HG02678 (cell line): Measurements from ENCODE around the gene PGM1.
A peak's percentile ranks its signal among the peaks of the same experiment; 100 is the strongest.
"Not testable (repeated sequence)": the region's sequence is repeated elsewhere in the genome, so short reads cannot be mapped to it uniquely, and the experiment has no call there.

Experiments used
- ATAC-seq: cut with Tn5 transposase; IDR thresholded peaks from one replicate; pipeline ENCODE4 v1.9.1; 2021; ENCODE audit warnings: mild to moderate bottlenecking, moderate library complexity; ENCODE audit not compliant: unreplicated experiment

PGM1 gene

DNA sequence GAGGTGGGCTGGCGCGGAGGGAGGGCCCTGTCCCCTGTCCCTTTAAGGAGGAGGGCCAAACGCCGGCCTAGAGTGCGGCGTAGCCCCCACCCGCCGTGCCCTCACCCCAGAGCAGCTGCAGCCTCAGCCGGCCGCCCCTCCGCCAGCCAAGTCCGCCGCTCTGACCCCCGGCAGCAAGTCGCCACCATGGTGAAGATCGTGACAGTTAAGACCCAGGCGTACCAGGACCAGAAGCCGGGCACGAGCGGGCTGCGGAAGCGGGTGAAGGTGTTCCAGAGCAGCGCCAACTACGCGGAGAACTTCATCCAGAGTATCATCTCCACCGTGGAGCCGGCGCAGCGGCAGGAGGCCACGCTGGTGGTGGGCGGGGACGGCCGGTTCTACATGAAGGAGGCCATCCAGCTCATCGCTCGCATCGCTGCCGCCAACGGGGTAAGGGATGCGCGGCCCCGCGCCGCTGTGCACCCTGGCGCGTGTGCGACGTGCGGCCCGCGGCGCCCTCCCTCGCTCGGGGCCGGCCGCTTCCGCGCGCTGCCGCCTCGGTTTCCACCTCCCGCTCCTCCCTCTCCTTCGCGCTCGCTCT, at the start of gene PGM1:
TSS of gene PGM1 (plus strand) at position 109 of the 583 bp plus-strand sequence. CDS start at position 187, 78 bp downstream.
- peak; percentile 73 for ATAC-seq

GRCh38 chr1:63545780-63546179, 47.4 kb upstream of the PGM1 start:
- no peak for ATAC-seq

GRCh38 chr1:63547621-63548294, 45.5 kb upstream of the PGM1 start:
- ATAC-seq = no peak

GRCh38 chr1:63548303-63548702, 44.9 kb upstream of the PGM1 start:
- no peak for ATAC-seq

GRCh38 chr1:63548877-63549276, 44.3 kb upstream of the PGM1 start:
- no peak for ATAC-seq

DNA sequence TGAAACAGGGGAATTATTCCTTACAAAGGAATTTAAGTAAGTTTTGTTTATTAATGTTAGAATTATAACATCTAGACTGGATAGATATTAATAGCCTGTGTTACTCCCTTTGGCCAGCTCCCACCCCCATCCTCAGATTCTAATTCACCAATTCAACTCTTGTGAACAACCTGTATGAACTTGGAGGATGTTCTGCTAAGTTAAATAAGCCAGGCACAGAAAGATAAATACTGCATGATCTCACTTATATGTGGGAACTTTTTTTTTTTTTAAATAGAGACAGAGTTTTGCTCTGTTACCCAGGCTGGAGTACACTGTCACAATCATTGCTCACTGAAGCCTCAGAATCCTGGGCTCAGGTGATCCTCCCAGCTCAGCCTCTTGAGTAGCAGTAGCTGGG, 37.7 kb upstream of the PGM1 start:
- ATAC-seq = no peak

GRCh38 chr1:63557365-63557987, 35.7 kb upstream of the PGM1 start:
- no peak for ATAC-seq

GRCh38 chr1:63559357-63559756, 33.9 kb upstream of the PGM1 start:
- no peak for ATAC-seq

GRCh38 chr1:63563745-63564144, 29.5 kb upstream of the PGM1 start:
- no peak for ATAC-seq

- no peak for ATAC-seq
These were observed 24.1 kb upstream of the PGM1 start for GRCh38 chr1:63569068-63569467.

- ATAC-seq = no peak
These were observed 23.4 kb upstream of the PGM1 start for GRCh38 chr1:63569640-63570316.

- ATAC-seq = not testable (repeated sequence)
These were observed 20.5 kb upstream of the PGM1 start for GRCh38 chr1:63572686-63573085.

GRCh38 chr1:63574203-63574796, 18.9 kb upstream of the PGM1 start:
- ATAC-seq = not testable (repeated sequence)

- ATAC-seq = no peak
These were observed 17.8 kb upstream of the PGM1 start for GRCh38 chr1:63575340-63575826.

GRCh38 chr1:63586326-63586725, 6.9 kb upstream of the PGM1 start:
- not testable (repeated sequence) for ATAC-seq

GRCh38 chr1:63590166-63590560, 3.0 kb upstream of the PGM1 start:
- ATAC-seq = no peak

DNA sequence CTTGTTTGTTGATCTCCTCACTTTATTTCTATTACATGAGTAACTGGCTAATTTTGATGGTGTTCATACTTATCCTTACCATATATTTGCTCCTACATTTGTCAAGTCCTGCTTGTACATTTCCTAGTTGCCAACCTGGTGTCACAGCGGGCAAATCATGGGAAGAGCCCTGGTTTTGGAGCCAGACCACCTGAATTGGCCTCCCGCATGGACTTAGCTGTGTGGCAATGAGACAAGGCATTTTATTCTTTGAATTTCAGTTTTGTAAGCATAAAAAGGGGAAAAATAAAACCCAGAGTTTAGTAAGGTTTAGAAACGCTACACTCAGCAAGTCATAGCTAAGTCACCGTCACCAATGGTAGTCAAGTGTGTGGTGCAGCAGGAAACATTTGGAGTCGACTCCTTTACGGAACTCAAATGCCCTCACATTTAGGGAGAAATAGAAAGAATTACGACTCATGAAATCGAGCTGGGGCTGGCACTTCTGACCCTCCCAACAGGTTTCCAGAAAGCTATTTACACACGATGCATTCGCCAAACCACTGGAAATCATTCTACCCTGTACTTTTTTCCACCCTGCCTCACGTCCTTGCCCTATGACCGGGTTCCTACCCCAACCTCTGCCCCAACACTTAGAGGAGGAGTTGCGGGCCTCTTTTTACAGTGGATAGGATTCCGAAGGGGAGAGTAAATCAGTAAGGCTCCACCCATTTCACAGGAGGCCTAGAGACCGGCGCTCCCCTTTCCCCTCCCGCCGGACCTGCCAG, 492 bp upstream of the PGM1 start:
- no peak for ATAC-seq

DNA sequence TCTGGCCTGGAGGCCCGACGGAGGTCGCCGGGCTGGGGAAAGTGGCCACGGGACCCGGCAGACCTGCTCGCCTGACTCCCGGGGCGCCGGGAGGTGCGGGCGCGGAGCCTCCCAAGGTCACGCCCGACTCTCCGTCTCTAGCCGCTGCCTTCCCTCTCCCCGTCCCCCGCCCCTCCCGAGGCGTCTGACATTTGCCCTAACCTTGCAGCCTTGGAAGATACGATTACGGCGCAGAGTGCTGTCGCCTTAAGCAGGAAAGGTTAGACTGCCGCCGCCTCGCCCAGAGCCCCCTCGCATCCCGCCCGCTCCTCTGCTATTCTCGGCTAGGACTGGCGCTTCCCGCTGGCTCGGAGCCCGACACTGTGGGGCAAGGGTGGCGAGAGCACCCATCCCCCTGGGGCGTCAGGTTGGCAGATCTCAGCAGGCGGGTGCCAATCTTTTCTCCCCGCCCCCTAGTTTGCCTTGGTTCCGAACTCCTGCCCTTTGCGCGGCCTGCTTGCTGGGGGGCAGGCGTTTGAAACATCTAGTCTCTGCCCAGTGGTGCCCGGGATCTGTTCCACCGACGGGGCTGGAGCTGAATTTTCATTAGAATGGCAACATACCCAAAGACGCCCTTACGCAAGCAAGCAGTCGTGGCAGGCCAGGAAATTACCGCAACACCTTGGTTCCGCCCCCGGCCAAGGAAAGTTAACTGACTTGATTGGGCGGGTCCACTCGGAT, 835 bp downstream of the PGM1 start:
- ATAC-seq = peak; percentile 47

- ATAC-seq = no peak
These were observed 2.2 kb downstream of the PGM1 start for GRCh38 chr1:63595435-63595834.

DNA sequence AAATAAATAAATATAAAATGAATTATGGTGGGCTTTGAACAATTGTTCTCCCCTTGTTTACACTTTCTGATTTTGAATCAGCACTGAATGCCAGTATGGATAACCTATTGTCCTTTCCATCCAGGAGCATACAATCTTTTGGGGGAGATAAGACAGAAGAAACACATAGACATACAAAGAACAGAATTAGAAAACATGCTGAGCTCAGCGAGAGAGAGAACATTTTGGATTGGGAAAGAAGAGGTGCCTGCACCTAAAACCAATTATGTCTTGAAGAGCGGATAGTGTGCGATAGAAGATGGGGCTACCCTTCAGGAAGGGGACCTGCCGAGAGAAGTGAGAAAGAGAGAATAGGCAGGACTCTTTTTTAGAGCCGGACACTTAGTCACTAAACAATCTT, 6.6 kb downstream of the PGM1 start:
- no peak for ATAC-seq
